ENCODE results near the gene ADISSP. TPM values are rescaled to one million over a fixed set of nuclear protein-coding genes. Genes with fewer than 3 reads are reported as not detected.

Gene ADISSP
- total RNA-seq, 1 experiment from 2014 or later: 244 TPM

GRCh38 chr20:3707508-3707899, 60.0 kb downstream of the ADISSP start:
- Histone ChIP-seq H3K4me1 (ENCODE audit: insufficient read depth, low read length) (no peaks in the 10 kb centered on the region), H3K4me2 (ENCODE audit: low read length) (no peak overlapping the region), H3K4me3 (ENCODE audit: low read length) (no peak overlapping the region), H2AFZ (ENCODE audit: low read length) (no peak overlapping the region), H4K20me1 (ENCODE audit: low read length) (no peaks in the 10 kb centered on the region), H3F3A (ENCODE audit: low read length, unreplicated experiment) (no peaks in the 10 kb centered on the region), H3K36me3 (ENCODE audit: low read depth, low read length) (no peaks in the 10 kb centered on the region), H3K9me2 (replicated peaks; ENCODE audit: low read length) (no peaks in the 10 kb centered on the region), H3K9ac (ENCODE audit: low read length) (no peak overlapping the region), H3K27ac (ENCODE audit: low read length) (no peak overlapping the region), H3K79me2 (ENCODE audit: low read length) (no peaks in the 10 kb centered on the region), H3K9me3 (ENCODE audit: low read length) (no peaks in the 10 kb centered on the region), H3K27me3 (ENCODE audit: low read length) (no peaks in the 10 kb centered on the region)
- ATAC-seq (no peak), DNase-seq (no peak)
- no TSS peak for BruUV-seq (replicated peaks)
- CTCF ChIA-PET: no interaction called here
- POLR2A ChIA-PET (ENCODE audit: unreplicated experiment): no interaction called here
- intact Hi-C loops (cut with micrococcal nuclease): no loop called here
- TF ChIP-seq EZH2 (IDR thresholded peaks at IDR 0.05; ENCODE audit: low read length, unreplicated experiment): no peak
- TF ChIP-seq, protein P1, sequence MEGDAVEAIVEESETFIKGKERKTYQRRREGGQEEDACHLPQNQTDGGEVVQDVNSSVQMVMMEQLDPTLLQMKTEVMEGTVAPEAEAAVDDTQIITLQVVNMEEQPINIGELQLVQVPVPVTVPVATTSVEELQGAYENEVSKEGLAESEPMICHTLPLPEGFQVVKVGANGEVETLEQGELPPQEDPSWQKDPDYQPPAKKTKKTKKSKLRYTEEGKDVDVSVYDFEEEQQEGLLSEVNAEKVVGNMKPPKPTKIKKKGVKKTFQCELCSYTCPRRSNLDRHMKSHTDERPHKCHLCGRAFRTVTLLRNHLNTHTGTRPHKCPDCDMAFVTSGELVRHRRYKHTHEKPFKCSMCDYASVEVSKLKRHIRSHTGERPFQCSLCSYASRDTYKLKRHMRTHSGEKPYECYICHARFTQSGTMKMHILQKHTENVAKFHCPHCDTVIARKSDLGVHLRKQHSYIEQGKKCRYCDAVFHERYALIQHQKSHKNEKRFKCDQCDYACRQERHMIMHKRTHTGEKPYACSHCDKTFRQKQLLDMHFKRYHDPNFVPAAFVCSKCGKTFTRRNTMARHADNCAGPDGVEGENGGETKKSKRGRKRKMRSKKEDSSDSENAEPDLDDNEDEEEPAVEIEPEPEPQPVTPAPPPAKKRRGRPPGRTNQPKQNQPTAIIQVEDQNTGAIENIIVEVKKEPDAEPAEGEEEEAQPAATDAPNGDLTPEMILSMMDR (conservative IDR thresholded peaks at IDR 0.05; ENCODE audit: low read depth, low read length): no peak
- TF ChIP-seq EZH2phosphoT487 (IDR thresholded peaks at IDR 0.05; ENCODE audit: borderline replicate concordance, low read length): no peak

- no peaks in the 10 kb centered on the region for H3K79me2 ChIP-seq (ENCODE audit: low read length)
- no peak overlapping the region for H3K4me2 ChIP-seq (ENCODE audit: low read length)
- POLR2A ChIA-PET (ENCODE audit: unreplicated experiment): no interaction called here
- no peak overlapping the region for H2AFZ ChIP-seq (ENCODE audit: low read length)
- H3F3A ChIP-seq (ENCODE audit: low read length, unreplicated experiment): no peaks in the 10 kb centered on the region
- H3K9me2 ChIP-seq (replicated peaks; ENCODE audit: low read length): no peaks in the 10 kb centered on the region
- no peak overlapping the region for H3K27ac ChIP-seq (ENCODE audit: low read length)
- H3K27me3 ChIP-seq (ENCODE audit: low read length): no peaks in the 10 kb centered on the region
- DNase-seq (peak; percentile 46), ATAC-seq (peak; percentile 90)
- no peaks in the 10 kb centered on the region for H3K4me1 ChIP-seq (ENCODE audit: insufficient read depth, low read length)
- no peaks in the 10 kb centered on the region for H4K20me1 ChIP-seq (ENCODE audit: low read length)
- H3K9me3 ChIP-seq (ENCODE audit: low read length): no peaks in the 10 kb centered on the region
- TF ChIP-seq EZH2 (IDR thresholded peaks at IDR 0.05; ENCODE audit: low read length, unreplicated experiment) (no peak), EZH2phosphoT487 (IDR thresholded peaks at IDR 0.05; ENCODE audit: borderline replicate concordance, low read length) (no peak)
- TF ChIP-seq, protein P1 (conservative IDR thresholded peaks at IDR 0.05; ENCODE audit: low read depth, low read length): no peak
- BruUV-seq (replicated peaks): no TSS peak
- no peak overlapping the region for H3K4me3 ChIP-seq (ENCODE audit: low read length)
- H3K36me3 ChIP-seq (ENCODE audit: low read depth, low read length): no peaks in the 10 kb centered on the region
- CTCF ChIA-PET: interaction anchor here (0.9 kb wide), 1 partner anchor 31 kb away, joined by 3 read pairs; no protein-coding TSS in a partner anchor
- intact Hi-C loops (cut with micrococcal nuclease): no loop called here
- no peak overlapping the region for H3K9ac ChIP-seq (ENCODE audit: low read length)
These were observed 60.6 kb downstream of the ADISSP start for GRCh38 chr20:3706774-3707507.
